GM12878 (cell line): Measurements from ENCODE around the gene NEK11. TPM values are rescaled to one million over a fixed set of nuclear protein-coding genes. Genes with fewer than 3 reads are reported as not detected.

Source experiments
- ATAC-seq: fragments of 200-7000 bp; cut with Tn5 transposase; 3 replicates; pipeline ENCODE4 v1.9.1; 2020; ENCODE audit warnings: mild to moderate bottlenecking, moderate library complexity
- BruUV-seq: library from RNA; stranded (reverse); fragments of 400-500 nt; replicated peaks from 2 replicates; lab custom pipeline; 2021; lab: Mats Ljungman, UMichigan
- CTCF ChIA-PET: fragments of 300-600 bp; sonication (Branson Sonifier 250); formaldehyde crosslinking; extraction: SDS; loops from one replicate; lab custom pipeline; 2021; ENCODE audit warnings: inconsistent platforms; lab: Yijun Ruan, JAX
- POLR2A ChIA-PET: fragments of 350-600 bp; formaldehyde crosslinking; extraction: SDS; loops from one replicate; lab custom pipeline; 2021; ENCODE audit warnings: inconsistent platforms; lab: Charles Lee
- RAD21 ChIA-PET: fragments of 300-600 bp; sonication (Branson Sonifier 250); formaldehyde crosslinking; loops from one replicate; lab custom pipeline; 2023; ENCODE audit warnings: antibody characterized with exemption; ENCODE audit not compliant: unreplicated experiment; lab: Charles Lee
- SMC1A ChIA-PET: fragments of 300-600 bp; sonication (Branson Sonifier 250); formaldehyde crosslinking; loops from one replicate; lab custom pipeline; 2023; ENCODE audit not compliant: unreplicated experiment, uncharacterized antibody; lab: Charles Lee
- DNase-seq: peaks from one replicate; pipeline ENCODE4 v3.0.0-alpha.2; 2011; ENCODE audit warnings: low read depth, low spot score
- FAIRE-seq: peaks from 3 replicates; lab custom pipeline; 2011; peaks lifted over from hg19 to GRCh38; lab: Jason Lieb, UNC
- H2AFZ ChIP-seq: 2 replicates; pipeline ENCODE4 v1.6.0; 2011; ENCODE audit warnings: low read depth, low read length, control low read depth; ENCODE audit not compliant: control insufficient read depth
- H3K27ac ChIP-seq: 2 replicates; pipeline ENCODE4 v1.5.1; 2011; ENCODE audit warnings: control low read depth; ENCODE audit not compliant: control insufficient read depth, insufficient read depth
- H3K27me3 ChIP-seq, 2 experiments: replicated peaks in 1 of 2; 2 replicates each; pipeline versions ENCODE4 v1.6.0 to v1.6.1; 2011; ENCODE audit warnings: low read length in 1 of 2; ENCODE audit not compliant: control insufficient read depth in 2 of 2, insufficient read depth in 2 of 2
- H3K36me3 ChIP-seq, 2 experiments: 2 replicates each; pipeline ENCODE4 v1.5.1; 2011; ENCODE audit warnings: low read length in 1 of 2; ENCODE audit not compliant: control insufficient read depth in 2 of 2, insufficient read depth in 2 of 2
- H3K4me1 ChIP-seq: 2 replicates; pipeline ENCODE4 v1.6.1; 2011; ENCODE audit warnings: mild to moderate bottlenecking, low read length, moderate library complexity, mixed read lengths; ENCODE audit not compliant: control insufficient read depth, insufficient read depth
- H3K4me2 ChIP-seq: 2 replicates; pipeline ENCODE4 v1.6.0; 2011; ENCODE audit warnings: control low read depth; ENCODE audit not compliant: control insufficient read depth, insufficient read depth
- H3K4me3 ChIP-seq: fragments of 200-600 bp; sonication (generic); 2 replicates; pipeline ENCODE4 v1.5.1; 2016
- H3K79me2 ChIP-seq: 2 replicates; pipeline ENCODE4 v1.6.0; 2011; ENCODE audit warnings: low read length; ENCODE audit not compliant: control insufficient read depth, insufficient read depth
- H3K9ac ChIP-seq: 2 replicates; pipeline ENCODE4 v1.8.0; 2011; ENCODE audit warnings: low read length, control low read depth, mixed read lengths; ENCODE audit not compliant: control insufficient read depth, insufficient read depth
- H3K9me3 ChIP-seq: replicated peaks from 3 replicates; pipeline ENCODE4 v1.5.1; 2011; ENCODE audit warnings: mild to moderate bottlenecking, low read length; ENCODE audit not compliant: control insufficient read depth, insufficient read depth
- H4K20me1 ChIP-seq: 2 replicates; pipeline ENCODE4 v1.6.0; 2011; ENCODE audit not compliant: control insufficient read depth, insufficient read depth
- BCL11A ChIP-seq: IDR thresholded peaks from 2 replicates; pipeline ENCODE4 v1.6.1; 2011; ENCODE audit warnings: low read depth, low read length
- BHLHE40 ChIP-seq, 2 experiments: fragments of 450-650 bp in 1 of 2; IDR thresholded peaks; 2 replicates each; pipeline ENCODE4 v1.6.1; 2011 to 2017; ENCODE audit warnings: low read depth in 2 of 2, borderline replicate concordance in 1 of 2, improper control_type of control experiment in 1 of 2, low read length in 1 of 2, mild to moderate bottlenecking in 1 of 2
- CEBPB ChIP-seq, 2 experiments: fragments of 150-350 bp in 1 of 2; IDR thresholded peaks; 2 replicates each; pipeline ENCODE4 v1.6.1; 2012 to 2014; ENCODE audit warnings: low read depth in 2 of 2, low read length in 2 of 2, borderline replicate concordance in 1 of 2, inconsistent platforms in 1 of 2
- EED ChIP-seq: sonication (generic); IDR thresholded peaks from 2 replicates; pipeline ENCODE4 v1.6.1; 2016; ENCODE audit warnings: antibody characterized with exemption, low read depth
- EP300 ChIP-seq, 2 experiments: fragments of 150-350 bp in 1 of 2; IDR thresholded peaks; 2 replicates each; pipeline ENCODE4 v1.6.1; 2011 to 2012; ENCODE audit warnings: low read depth in 2 of 2, low read length in 2 of 2, borderline replicate concordance in 1 of 2, improper control_type of control experiment in 1 of 2, inconsistent platforms in 1 of 2; ENCODE audit not compliant: control insufficient read depth in 1 of 2
- ETV6 ChIP-seq, 2 experiments: fragments of 450-650 bp in 1 of 2; IDR thresholded peaks in 1 of 2; conservative IDR thresholded peaks in 1 of 2; 2 replicates each; pipeline ENCODE4 v1.6.1; 2014; ENCODE audit warnings: antibody characterized with exemption in 1 of 2, borderline replicate concordance in 1 of 2, low read depth in 1 of 2, mild to moderate bottlenecking in 1 of 2, moderate library complexity in 1 of 2
- GABPA ChIP-seq: IDR thresholded peaks from 2 replicates; pipeline ENCODE4 v1.6.1; 2014; ENCODE audit warnings: antibody characterized with exemption, low read depth, mild to moderate bottlenecking, inconsistent platforms
- IKZF2 ChIP-seq, 2 experiments: fragments of 450-650 bp; IDR thresholded peaks; 2 replicates each; pipeline ENCODE4 v1.6.1; 2017; ENCODE audit warnings: mild to moderate bottlenecking in 2 of 2, moderate library complexity in 2 of 2
- MTA3 ChIP-seq: IDR thresholded peaks from 2 replicates; pipeline ENCODE4 v1.6.1; 2012; ENCODE audit warnings: low read length, inconsistent platforms, borderline replicate concordance
- PML ChIP-seq: IDR thresholded peaks from 2 replicates; pipeline ENCODE4 v1.6.1; 2012; ENCODE audit warnings: low read length, inconsistent platforms
- POLR2AphosphoS2 ChIP-seq: IDR thresholded peaks from 2 replicates; pipeline ENCODE4 v1.6.1; 2011; ENCODE audit warnings: low read depth, mild to moderate bottlenecking, low read length, improper control_type of control experiment, moderate library complexity
- RCOR1 ChIP-seq: conservative IDR thresholded peaks from 2 replicates; pipeline ENCODE4 v1.6.1; 2012; ENCODE audit warnings: low read depth, low read length, improper control_type of control experiment
- SIN3A ChIP-seq: IDR thresholded peaks from 2 replicates; pipeline ENCODE4 v1.6.1; 2012; ENCODE audit warnings: low read depth, low read length, improper control_type of control experiment
- SRF ChIP-seq, 2 experiments: IDR thresholded peaks; 2 replicates each; pipeline ENCODE4 v1.6.1; 2011; ENCODE audit warnings: low read depth in 2 of 2, low read length in 2 of 2, mild to moderate bottlenecking in 1 of 2, moderate library complexity in 1 of 2
- TCF3 ChIP-seq: IDR thresholded peaks from 2 replicates; pipeline ENCODE4 v1.6.1; 2012; ENCODE audit warnings: low read depth, mild to moderate bottlenecking, low read length, borderline replicate concordance; ENCODE audit not compliant: insufficient read depth
- ZNF207 ChIP-seq: fragments of 450-650 bp; IDR thresholded peaks from 2 replicates; pipeline ENCODE4 v1.6.1; 2014; ENCODE audit warnings: antibody characterized with exemption, mild to moderate bottlenecking, borderline replicate concordance
- WGBS: methylation state at CpG from one replicate; pipeline ENCODE4 v1.1.6; 2016; ENCODE audit warnings: low lambda C conversion rate; ENCODE audit not compliant: insufficient replicate concordance, insufficient coverage; ENCODE audit errors: missing lambda C conversion rate; 5-methylcytosine and 5-hydroxymethylcytosine counted together
- in situ Hi-C: fragments of 300-500 bp; cut with MboI; formaldehyde crosslinking; loops from 9 replicates; pipeline ENCODE4 v1.14.3; 2018; ENCODE audit warnings: mixed read lengths
- intact Hi-C: fragments of 100-400 bp; cut with micrococcal nuclease; formaldehyde crosslinking; loops from one replicate; pipeline ENCODE4 v1.14.2; 2022; ENCODE audit not compliant: unreplicated experiment
- polyA plus RNA-seq, 11 experiments: library from polyadenylated mRNA; depleted of rRNA in 4 of 11; unstranded in 6 of 11; stranded (reverse) in 5 of 11; fragments of >200 nt; fragmentation: Nextera tagmentation in 4 of 11; fragmentation: Illumina TruSeq in 1 of 11; extraction: Ambion mirVana in 4 of 11; extraction: Trizol in 1 of 11; gene quantifications; 1 replicate in 1 of 11; 2 replicates in 10 of 11; pipeline versions ENCODE4 v1.2.1 to v1.2.3, GENCODE V29; 2011 to 2016; ENCODE audit warnings: inconsistent platforms in 2 of 11, missing spikeins in 2 of 11, low read depth in 1 of 11
- total RNA-seq, 4 experiments: library from RNA; depleted of rRNA in 3 of 4; stranded (reverse); fragments of >200 nt in 3 of 4; fragmentation: Illumina TruSeq in 1 of 4; extraction: Trizol in 1 of 4; gene quantifications; 2 replicates each; pipeline versions ENCODE4 v1.2.1 to v1.2.3, GENCODE V29; 2013 to 2021
- TF ChIP-seq, protein P1 (sequence below): fragments of 450-650 bp; formaldehyde crosslinking; IDR thresholded peaks from 2 replicates; pipeline ENCODE4 v1.4.0; 2020; ENCODE audit warnings: mild to moderate bottlenecking, moderate library complexity
- TF ChIP-seq, protein P2 (sequence below): IDR thresholded peaks from 2 replicates; pipeline ENCODE4 v1.6.1; 2011; ENCODE audit warnings: low read depth, low read length, improper control_type of control experiment, borderline replicate concordance

The NEK11 gene
- total and polyA plus RNA-seq, 10 of the 15 experiments (the other 5 are each of a cell fraction or from before 2014, with no cell fraction given), result 0.05 to 0.94 (median 0.36) TPM; not detected in 1

DNA sequence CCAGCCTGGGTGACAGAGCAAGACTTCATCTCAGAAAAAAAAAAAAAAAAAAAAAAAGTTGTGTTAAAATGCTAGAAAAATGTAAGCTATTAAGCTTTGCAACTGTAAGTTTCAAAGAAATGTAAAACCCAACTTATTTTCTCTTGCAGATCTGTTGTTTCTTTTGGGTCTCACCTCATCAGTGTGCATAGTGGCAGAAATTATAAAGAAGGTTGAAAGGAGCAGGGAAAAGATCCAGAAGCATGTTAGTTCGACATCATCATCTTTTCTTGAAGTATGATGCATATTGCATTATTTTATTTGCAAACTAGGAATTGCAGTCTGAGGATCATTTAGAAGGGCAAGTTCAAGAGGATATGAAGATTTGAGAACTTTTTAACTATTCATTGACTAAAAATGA lies 25.6 kb upstream of the NEK11 start (continued):
- TF ChIP-seq EP300 (IDR thresholded peaks at IDR 0.05; ENCODE audit: borderline replicate concordance in 1 of 2, control insufficient read depth in 1 of 2, low read depth in 2 of 2, low read length in 2 of 2), result no peak
- TF ChIP-seq GABPA, result no peak
- no peak for TF ChIP-seq BHLHE40 (IDR thresholded peaks at IDR 0.05; ENCODE audit: borderline replicate concordance in 1 of 2, low read depth in 2 of 2, low read length in 1 of 2)
- no peak for TF ChIP-seq RCOR1
- TF ChIP-seq TCF3, result no peak
- no peak for TF ChIP-seq CEBPB (IDR thresholded peaks at IDR 0.05; ENCODE audit: borderline replicate concordance in 1 of 2, low read depth in 2 of 2, low read length in 2 of 2)
- TF ChIP-seq, protein P1, sequence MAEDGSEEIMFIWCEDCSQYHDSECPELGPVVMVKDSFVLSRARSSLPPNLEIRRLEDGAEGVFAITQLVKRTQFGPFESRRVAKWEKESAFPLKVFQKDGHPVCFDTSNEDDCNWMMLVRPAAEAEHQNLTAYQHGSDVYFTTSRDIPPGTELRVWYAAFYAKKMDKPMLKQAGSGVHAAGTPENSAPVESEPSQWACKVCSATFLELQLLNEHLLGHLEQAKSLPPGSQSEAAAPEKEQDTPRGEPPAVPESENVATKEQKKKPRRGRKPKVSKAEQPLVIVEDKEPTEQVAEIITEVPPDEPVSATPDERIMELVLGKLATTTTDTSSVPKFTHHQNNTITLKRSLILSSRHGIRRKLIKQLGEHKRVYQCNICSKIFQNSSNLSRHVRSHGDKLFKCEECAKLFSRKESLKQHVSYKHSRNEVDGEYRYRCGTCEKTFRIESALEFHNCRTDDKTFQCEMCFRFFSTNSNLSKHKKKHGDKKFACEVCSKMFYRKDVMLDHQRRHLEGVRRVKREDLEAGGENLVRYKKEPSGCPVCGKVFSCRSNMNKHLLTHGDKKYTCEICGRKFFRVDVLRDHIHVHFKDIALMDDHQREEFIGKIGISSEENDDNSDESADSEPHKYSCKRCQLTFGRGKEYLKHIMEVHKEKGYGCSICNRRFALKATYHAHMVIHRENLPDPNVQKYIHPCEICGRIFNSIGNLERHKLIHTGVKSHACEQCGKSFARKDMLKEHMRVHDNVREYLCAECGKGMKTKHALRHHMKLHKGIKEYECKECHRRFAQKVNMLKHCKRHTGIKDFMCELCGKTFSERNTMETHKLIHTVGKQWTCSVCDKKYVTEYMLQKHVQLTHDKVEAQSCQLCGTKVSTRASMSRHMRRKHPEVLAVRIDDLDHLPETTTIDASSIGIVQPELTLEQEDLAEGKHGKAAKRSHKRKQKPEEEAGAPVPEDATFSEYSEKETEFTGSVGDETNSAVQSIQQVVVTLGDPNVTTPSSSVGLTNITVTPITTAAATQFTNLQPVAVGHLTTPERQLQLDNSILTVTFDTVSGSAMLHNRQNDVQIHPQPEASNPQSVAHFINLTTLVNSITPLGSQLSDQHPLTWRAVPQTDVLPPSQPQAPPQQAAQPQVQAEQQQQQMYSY (CRISPR knock-in tag), result no peak
- TF ChIP-seq, all 136 proteins: peak for 0

DNA sequence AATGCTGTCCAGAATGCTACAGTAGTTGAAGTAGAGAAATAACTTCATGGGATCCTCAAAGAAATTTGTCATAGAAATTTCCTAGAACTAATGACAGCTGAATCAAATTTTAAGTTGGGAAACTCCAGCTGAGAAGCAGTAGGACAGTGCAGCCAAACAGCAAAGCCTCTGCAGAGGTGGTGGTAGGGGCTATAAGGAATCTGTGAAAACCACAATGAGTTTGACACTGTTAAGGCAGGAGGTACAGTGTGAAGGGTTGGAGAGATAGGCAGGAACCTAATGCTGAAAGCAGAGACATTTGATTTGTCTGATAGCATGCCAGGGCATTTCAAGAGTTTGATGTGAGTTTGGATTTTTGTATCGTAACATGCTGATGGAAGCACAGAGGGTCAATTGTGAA lies 22.1 kb upstream of the NEK11 start:
- Histone ChIP-seq H2AFZ (no peak overlapping the region), H3K9me3 (no peaks in the 10 kb centered on the region), H3K79me2 (no peaks in the 10 kb centered on the region), H3K4me2 (no peak overlapping the region), H3K27me3 (no peaks in the 10 kb centered on the region), H3K36me3 (peaks cover 2 to 4% of the 10 kb centered on the region in 2 experiments), H4K20me1 (no peaks in the 10 kb centered on the region), H3K4me3 (no peak overlapping the region), H3K9ac (no peak overlapping the region), H3K4me1 (no peaks in the 10 kb centered on the region), H3K27ac (no peak overlapping the region)
- no peak for DNase-seq
- intact Hi-C loops (no loop called here), in situ Hi-C loops (no loop called here)
- ChIA-PET SMC1A (interaction anchor here (0.9 to 3.7 kb wide), 5 partner anchors 9 to 17 kb away, joined by 3 to 17 read pairs (median 4); no protein-coding TSS in a partner anchor), RAD21 (no interaction called here), CTCF (interaction anchor here (0.7 to 1.8 kb wide), 3 partner anchors 8 to 244 kb away, joined by 3 to 4 read pairs (median 3); no protein-coding TSS in a partner anchor), POLR2A (interaction anchor here (0.6 kb wide), 1 partner anchor 21 kb away, joined by 3 read pairs; no protein-coding TSS in a partner anchor)
- FAIRE-seq, result no peak
- 100% methylated on average over 1 of the region's 1 CpG for WGBS
- no peak; the same call in 2 of the 3 replicates for ATAC-seq
- no TSS peak for BruUV-seq
- TF ChIP-seq, protein P2, sequence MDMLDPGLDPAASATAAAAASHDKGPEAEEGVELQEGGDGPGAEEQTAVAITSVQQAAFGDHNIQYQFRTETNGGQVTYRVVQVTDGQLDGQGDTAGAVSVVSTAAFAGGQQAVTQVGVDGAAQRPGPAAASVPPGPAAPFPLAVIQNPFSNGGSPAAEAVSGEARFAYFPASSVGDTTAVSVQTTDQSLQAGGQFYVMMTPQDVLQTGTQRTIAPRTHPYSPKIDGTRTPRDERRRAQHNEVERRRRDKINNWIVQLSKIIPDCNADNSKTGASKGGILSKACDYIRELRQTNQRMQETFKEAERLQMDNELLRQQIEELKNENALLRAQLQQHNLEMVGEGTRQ, result no peak
- TF ChIP-seq POLR2AphosphoS2 (no peak), SIN3A (no peak), SRF (IDR thresholded peaks at IDR 0.05; ENCODE audit: low read depth in 2 of 2, low read length in 2 of 2) (no peak), EED (no peak), IKZF2 (IDR thresholded peaks at IDR 0.05) (no peak), ETV6 (conservative IDR thresholded peaks at IDR 0.05 in 1 of 2, IDR thresholded peaks at IDR 0.05 in 1 of 2; ENCODE audit: borderline replicate concordance in 1 of 2, low read depth in 1 of 2) (no peak), MTA3 (no peak), PML (no peak), ZNF207 (no peak), BCL11A (no peak)
